HCEC 1CT (cell line): ENCODE measurements around the gene SEPTIN2.
A peak's percentile ranks its signal among the peaks of the same experiment; 100 is the strongest.
"Not testable (repeated sequence)": the region's sequence is repeated elsewhere in the genome, so short reads cannot be mapped to it uniquely, and the experiment has no call there.

Experiments
- DNase-seq: peaks from one replicate; pipeline ENCODE4 v3.0.0-alpha.2; 2017

Gene SEPTIN2

GRCh38 chr2:241315879-241316631 lies at the start of gene SEPTIN2:
SEPTIN2 (plus strand) TSS chr2:241315925; CDS start chr2:241324233, 8,308 bp downstream.
- peak; percentile 63 for DNase-seq

GRCh38 chr2:241267249-241268067 lies 48.3 kb upstream of the SEPTIN2 start:
- DNase-seq, result no peak

GRCh38 chr2:241268306-241268705 lies 47.4 kb upstream of the SEPTIN2 start:
- DNase-seq, result no peak

- DNase-seq, result no peak
Observed at GRCh38 chr2:241268716-241269445, 46.8 kb upstream of the SEPTIN2 start.

- no peak for DNase-seq
Observed at GRCh38 chr2:241269707-241270520, 45.8 kb upstream of the SEPTIN2 start.

- no peak for DNase-seq
Observed at GRCh38 chr2:241270531-241270930, 45.2 kb upstream of the SEPTIN2 start.

- peak; percentile 75 for DNase-seq
Observed at GRCh38 chr2:241271706-241272302, 43.9 kb upstream of the SEPTIN2 start.

GRCh38 chr2:241272303-241273209 lies 43.2 kb upstream of the SEPTIN2 start:
- DNase-seq, result peak; percentile 72

- DNase-seq, result no peak
Observed at GRCh38 chr2:241273210-241274020, 42.3 kb upstream of the SEPTIN2 start.

GRCh38 chr2:241274127-241274526 lies 41.6 kb upstream of the SEPTIN2 start:
- no peak for DNase-seq

- DNase-seq, result no peak
Observed at GRCh38 chr2:241275504-241275903, 40.2 kb upstream of the SEPTIN2 start.

- no peak for DNase-seq
Observed at GRCh38 chr2:241275910-241276309, 39.8 kb upstream of the SEPTIN2 start.

GRCh38 chr2:241278306-241278705 lies 37.4 kb upstream of the SEPTIN2 start:
- not testable (repeated sequence) for DNase-seq

- DNase-seq, result no peak
Observed at GRCh38 chr2:241279413-241279812, 36.3 kb upstream of the SEPTIN2 start.

GRCh38 chr2:241279828-241280227 lies 35.9 kb upstream of the SEPTIN2 start:
- DNase-seq, result no peak

- no peak for DNase-seq
Observed at GRCh38 chr2:241280291-241280690, 35.4 kb upstream of the SEPTIN2 start.

GRCh38 chr2:241282555-241282954 lies 33.2 kb upstream of the SEPTIN2 start:
- DNase-seq, result no peak

- DNase-seq, result no peak
Observed at GRCh38 chr2:241285596-241285995, 30.1 kb upstream of the SEPTIN2 start.

GRCh38 chr2:241286348-241287090 lies 29.2 kb upstream of the SEPTIN2 start:
- no peak for DNase-seq
